Upper lobe of right lung (tissue), 1 donor: ENCODE data around the gene GID8. TPM values are rescaled to one million over a fixed set of nuclear protein-coding genes. Genes with fewer than 3 reads are reported as not detected.

Source experiments
- ATAC-seq: fragments of 200-7000 bp; cut with Tn5 transposase; one replicate; pipeline ENCODE4 v1.9.1; 2020; ENCODE audit warnings: mild to moderate bottlenecking, moderate library complexity
- DNase-seq: peaks from one replicate; pipeline ENCODE4 v3.0.0-alpha.2; 2020
- H3K27ac ChIP-seq: fragments of 200-600 bp; one replicate; pipeline ENCODE4 v1.8.0; 2022
- H3K27me3 ChIP-seq: fragments of 200-600 bp; one replicate; pipeline ENCODE4 v1.8.0; 2022; ENCODE audit warnings: mild to moderate bottlenecking
- H3K36me3 ChIP-seq: fragments of 200-600 bp; one replicate; pipeline ENCODE4 v1.8.0; 2022
- H3K4me1 ChIP-seq: fragments of 200-600 bp; one replicate; pipeline ENCODE4 v1.8.0; 2022
- H3K4me3 ChIP-seq: fragments of 200-600 bp; one replicate; pipeline ENCODE4 v1.8.0; 2022; ENCODE audit warnings: mild to moderate bottlenecking
- H3K9me3 ChIP-seq: fragments of 200-600 bp; one replicate; pipeline ENCODE4 v1.8.0; 2022
- intact Hi-C: fragments of 100-400 bp; cut with DNase I; formaldehyde crosslinking; loops from one replicate; pipeline ENCODE4 v1.11.0; 2022
- total RNA-seq: library from RNA; stranded (reverse); fragmentation: NEBNext Ultra II Directional; extraction: Animal tissue kit (Norgen Biotek cat#: 25700); gene quantifications from one replicate; pipeline ENCODE4 v1.2.1, GENCODE V29; 2021
- TF ChIP-seq, protein P1 (sequence below): fragments of 200-600 bp; IDR thresholded peaks from one replicate; pipeline ENCODE4 v1.8.0; 2022; ENCODE audit warnings: antibody characterized with exemption
- donor health status: DM: no; HTN: yes; CAD: no; lungs with severe emphysema.

Gene GID8
- total RNA-seq, 1 donor from 2014 or later, result 27.4 TPM

DNA sequence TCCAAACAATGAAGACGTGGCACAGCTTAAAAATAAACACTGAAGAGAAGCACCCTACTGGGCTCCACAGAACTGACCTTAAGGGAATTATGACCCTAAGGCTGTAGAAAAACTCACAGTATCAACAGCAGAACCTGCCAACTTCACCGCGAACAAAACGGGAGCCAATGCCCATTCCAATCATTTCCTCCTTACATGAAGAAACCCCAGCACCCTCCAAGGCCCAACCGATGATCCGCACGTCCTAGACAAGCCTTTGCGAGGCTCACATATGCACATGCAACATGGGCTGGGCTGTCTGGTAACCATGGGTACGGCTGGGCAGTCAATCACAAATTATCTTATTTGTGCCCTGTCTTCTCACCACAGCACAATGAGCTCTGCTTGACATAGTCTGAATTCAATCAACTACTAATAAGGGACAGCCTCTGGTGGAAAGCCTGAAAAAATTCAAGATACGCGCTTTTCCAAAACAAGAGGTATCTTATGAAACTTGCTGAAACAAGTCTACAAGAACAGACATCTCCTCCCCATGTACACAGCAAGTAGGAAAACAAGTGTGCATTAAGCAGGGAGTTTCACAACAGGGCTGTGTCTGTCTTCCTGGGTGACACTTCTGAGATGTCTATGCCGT, 13.4 kb upstream of the GID8 start:
- Histone ChIP-seq H3K27me3 (no peaks in the 10 kb centered on the region), H3K4me3 (peak overlapping the region; percentile 88), H3K27ac (peak overlapping the region; percentile 97), H3K4me1 (peaks cover 77% of the 10 kb centered on the region), H3K9me3 (no peaks in the 10 kb centered on the region), H3K36me3 (no peaks in the 10 kb centered on the region)
- intact Hi-C loops, result no loop called here
- TF ChIP-seq, protein P1, sequence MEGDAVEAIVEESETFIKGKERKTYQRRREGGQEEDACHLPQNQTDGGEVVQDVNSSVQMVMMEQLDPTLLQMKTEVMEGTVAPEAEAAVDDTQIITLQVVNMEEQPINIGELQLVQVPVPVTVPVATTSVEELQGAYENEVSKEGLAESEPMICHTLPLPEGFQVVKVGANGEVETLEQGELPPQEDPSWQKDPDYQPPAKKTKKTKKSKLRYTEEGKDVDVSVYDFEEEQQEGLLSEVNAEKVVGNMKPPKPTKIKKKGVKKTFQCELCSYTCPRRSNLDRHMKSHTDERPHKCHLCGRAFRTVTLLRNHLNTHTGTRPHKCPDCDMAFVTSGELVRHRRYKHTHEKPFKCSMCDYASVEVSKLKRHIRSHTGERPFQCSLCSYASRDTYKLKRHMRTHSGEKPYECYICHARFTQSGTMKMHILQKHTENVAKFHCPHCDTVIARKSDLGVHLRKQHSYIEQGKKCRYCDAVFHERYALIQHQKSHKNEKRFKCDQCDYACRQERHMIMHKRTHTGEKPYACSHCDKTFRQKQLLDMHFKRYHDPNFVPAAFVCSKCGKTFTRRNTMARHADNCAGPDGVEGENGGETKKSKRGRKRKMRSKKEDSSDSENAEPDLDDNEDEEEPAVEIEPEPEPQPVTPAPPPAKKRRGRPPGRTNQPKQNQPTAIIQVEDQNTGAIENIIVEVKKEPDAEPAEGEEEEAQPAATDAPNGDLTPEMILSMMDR, result no peak
- no peak for DNase-seq
- ATAC-seq, result no peak

DNA sequence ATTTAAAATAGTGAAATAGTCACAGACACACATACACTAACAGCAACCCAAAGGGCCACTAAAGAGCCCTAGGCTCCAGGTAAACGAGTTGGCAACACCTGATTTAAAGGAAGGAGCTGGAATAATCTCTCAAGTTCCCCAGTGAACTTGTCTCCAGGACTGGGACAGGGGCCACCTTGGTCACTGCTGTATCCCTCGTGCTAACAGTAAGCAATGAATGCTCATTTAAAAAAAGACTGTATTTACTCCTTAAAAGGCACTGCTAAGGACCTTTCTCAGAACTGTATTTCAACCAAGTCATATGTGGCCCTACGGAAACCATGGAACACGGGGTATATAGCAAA, 12.9 kb upstream of the GID8 start:
- H3K4me1 ChIP-seq, result peaks cover 77% of the 10 kb centered on the region
- DNase-seq (no peak), ATAC-seq (no peak)
- H3K4me3 ChIP-seq, result peak overlapping the region; percentile 88
- peak overlapping the region; percentile 97 for H3K27ac ChIP-seq
- no peaks in the 10 kb centered on the region for H3K9me3 ChIP-seq
- H3K36me3 ChIP-seq, result no peaks in the 10 kb centered on the region
- intact Hi-C loops, result no loop called here
- TF ChIP-seq, protein P1, result no peak
- no peaks in the 10 kb centered on the region for H3K27me3 ChIP-seq

DNA sequence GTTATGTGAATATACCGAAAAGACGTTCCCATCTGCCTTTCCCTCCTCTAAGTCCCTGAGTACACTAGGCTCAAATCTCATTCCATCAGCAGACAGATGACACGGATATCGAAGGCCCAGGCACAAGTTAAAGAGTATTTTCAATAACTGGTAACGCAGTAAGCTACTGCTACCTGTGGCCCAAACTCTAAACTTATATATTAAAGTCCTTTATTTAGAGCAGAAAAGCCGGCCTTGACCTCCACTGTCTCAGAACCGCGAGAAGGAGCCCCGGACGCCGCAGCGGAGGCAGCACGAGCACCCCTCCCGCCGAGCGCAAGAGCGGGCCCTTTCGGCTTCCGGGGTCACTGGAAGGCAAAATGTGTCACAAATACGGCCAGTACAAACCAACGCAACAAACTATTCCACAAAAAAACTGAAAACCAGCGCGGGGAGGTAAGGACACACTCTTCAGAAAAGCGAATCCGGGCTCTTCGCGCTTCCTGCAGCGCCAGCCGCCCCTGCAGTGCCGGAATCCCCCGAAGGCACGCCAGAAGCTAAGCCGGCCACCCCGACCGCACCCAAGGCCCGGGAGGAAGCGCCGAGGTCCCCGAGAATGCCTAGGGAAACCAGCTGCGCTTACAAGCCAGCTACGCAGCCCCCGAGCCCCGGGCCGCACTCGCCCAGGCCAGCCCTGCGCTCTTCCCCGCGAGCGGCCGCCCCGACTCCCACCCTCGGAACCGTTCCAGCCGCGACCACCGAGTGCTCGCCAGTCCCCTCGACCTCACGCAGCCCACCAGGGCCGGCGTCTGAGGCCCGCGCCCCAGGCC, 12.3 kb upstream of the GID8 start:
- Histone ChIP-seq H3K4me1 (peaks cover 74% of the 10 kb centered on the region), H3K4me3 (peak overlapping the region; percentile 88), H3K36me3 (no peaks in the 10 kb centered on the region), H3K9me3 (no peaks in the 10 kb centered on the region), H3K27ac (peak overlapping the region; percentile 97), H3K27me3 (no peaks in the 10 kb centered on the region)
- DNase-seq, result peak; percentile 77
- peak; percentile 3 for ATAC-seq
- TF ChIP-seq, protein P1, result no peak
- intact Hi-C loops, result no loop called here

DNA sequence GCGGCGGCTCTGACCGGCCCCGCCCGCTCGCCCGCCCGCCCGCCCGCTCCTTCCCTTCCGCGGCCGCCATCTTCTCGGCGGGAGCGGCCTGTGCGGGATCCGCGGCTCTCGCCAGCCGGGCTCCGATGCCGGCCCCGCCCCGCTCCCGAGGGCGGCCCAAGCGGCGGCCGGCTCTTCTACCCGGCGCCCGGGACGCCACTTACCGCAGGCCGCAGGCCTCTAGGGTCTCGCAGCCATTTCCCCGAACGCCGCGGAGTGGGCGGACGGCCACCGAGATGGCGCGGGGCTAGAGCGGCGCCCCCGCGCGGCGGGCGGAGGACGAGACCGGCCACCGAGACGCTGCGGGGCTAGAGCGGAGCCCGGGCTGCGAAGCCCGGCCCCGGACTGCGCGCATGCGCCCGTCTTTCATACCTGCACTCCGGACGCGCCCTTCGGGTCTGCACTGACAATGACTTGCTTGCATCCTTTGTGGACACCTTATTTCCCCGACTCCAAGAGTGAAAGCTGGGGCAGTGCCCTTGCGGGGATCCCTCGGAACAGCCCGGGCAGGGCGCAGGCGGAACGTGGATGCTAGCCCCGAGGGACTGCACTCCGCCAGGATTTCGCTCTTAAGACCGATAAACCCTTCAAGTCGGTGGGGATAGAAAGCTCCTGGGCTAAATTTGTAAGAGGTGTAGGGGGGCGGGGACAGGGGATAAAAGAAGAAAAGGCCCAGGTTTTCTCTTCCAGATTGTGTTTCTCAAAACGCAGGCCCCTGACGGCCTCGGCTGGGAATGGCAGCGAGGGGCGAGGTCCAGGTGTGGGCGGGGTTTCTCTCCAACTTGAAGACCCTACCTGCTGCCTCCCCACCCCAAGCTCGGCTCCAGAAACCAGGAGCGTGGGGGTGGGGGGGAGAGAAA, 11.5 kb upstream of the GID8 start, which contains the start of gene DIDO1:
TSS of gene DIDO1 (minus strand) at position 277 of the 899 bp plus-strand sequence.
- no peaks in the 10 kb centered on the region for H3K36me3 ChIP-seq
- no peaks in the 10 kb centered on the region for H3K27me3 ChIP-seq
- H3K4me1 ChIP-seq, result peaks cover 65% of the 10 kb centered on the region
- peak within 1 kb of the TSS; percentile 97 for H3K27ac ChIP-seq
- H3K9me3 ChIP-seq, result no peaks in the 10 kb centered on the region
- H3K4me3 ChIP-seq, result peak within 1 kb of the TSS; percentile 88
- peak; percentile 96 for DNase-seq
- peak; percentile 94 for ATAC-seq
- TF ChIP-seq, protein P1, result peak; percentile 79
- intact Hi-C loops, result no loop called here

DNA sequence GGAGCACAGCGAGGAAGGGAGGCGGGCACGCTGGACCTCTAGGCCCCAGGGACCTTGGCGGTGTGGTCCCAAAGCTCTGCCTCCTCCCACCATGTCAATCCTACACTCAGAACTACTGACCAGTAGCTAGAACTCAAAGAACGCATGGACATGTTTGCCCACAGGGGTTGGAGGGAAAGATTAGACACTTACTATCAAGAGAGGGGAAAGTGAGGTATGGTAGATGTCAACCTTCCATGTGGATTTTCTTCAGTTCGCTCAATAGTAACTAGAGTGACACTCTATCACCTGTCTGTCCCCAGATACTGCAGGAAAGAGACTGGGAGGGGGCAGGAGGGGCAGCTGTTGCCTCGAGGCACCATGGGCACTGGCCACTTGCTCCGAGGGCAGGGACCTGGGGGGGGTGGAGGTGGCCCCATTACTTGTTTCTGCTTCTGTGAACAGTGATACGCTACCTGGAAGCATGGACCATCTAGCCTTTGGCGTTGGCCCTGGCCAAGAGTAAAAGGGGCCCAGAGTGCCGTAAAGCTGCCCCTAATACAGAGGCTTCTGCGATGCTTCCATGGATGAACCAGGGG, 10.7 kb upstream of the GID8 start:
- Histone ChIP-seq H3K27ac (peak overlapping the region; percentile 97), H3K4me3 (peak overlapping the region; percentile 88), H3K9me3 (no peaks in the 10 kb centered on the region), H3K4me1 (peaks cover 60% of the 10 kb centered on the region), H3K36me3 (no peaks in the 10 kb centered on the region), H3K27me3 (no peaks in the 10 kb centered on the region)
- TF ChIP-seq, protein P1, result no peak
- ATAC-seq (no peak), DNase-seq (no peak)
- intact Hi-C loops, result no loop called here
